T47D (cell line): ENCODE measurements around the gene THEM5.

Experiments used
- DNase-seq, 2 experiments: peaks; one replicate each; pipeline versions ENCODE4 v3.0.0 to v3.0.0-alpha.2; 2011 to 2012; ENCODE audit warnings: low read depth in 1 of 2, low spot score in 1 of 2
- JUND ChIP-seq: IDR thresholded peaks from 2 replicates; pipeline ENCODE4 v1.6.1; 2012; ENCODE audit warnings: low read depth
- in situ Hi-C: cut with HindIII; loops from 2 replicates; pipeline ENCODE4 v1.10.0; 2016; ENCODE audit warnings: low sequenced_read_pairs, low pct_unique_long_range_greater_than_20kb

The THEM5 gene

DNA sequence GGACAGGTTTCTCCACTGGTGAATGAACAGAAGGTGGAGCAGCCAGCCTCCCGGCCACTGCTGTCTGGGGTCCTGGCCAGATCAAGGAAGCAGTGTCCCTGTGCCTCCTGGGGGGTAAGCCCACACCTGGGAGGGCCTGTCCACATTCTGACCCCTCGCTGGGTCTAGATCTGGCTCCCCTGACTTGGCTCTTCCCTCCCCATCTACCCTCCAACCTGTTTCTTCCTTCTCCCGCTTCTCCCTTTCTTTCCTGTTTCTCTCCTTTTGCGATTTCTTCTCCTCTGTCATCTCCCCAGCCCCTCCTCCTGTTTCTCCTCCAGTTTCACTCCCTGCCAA is 22.3 kb downstream of the THEM5 start:
- in situ Hi-C loops: no loop called here
- no peak for TF ChIP-seq JUND
- DNase-seq: no peak

DNA sequence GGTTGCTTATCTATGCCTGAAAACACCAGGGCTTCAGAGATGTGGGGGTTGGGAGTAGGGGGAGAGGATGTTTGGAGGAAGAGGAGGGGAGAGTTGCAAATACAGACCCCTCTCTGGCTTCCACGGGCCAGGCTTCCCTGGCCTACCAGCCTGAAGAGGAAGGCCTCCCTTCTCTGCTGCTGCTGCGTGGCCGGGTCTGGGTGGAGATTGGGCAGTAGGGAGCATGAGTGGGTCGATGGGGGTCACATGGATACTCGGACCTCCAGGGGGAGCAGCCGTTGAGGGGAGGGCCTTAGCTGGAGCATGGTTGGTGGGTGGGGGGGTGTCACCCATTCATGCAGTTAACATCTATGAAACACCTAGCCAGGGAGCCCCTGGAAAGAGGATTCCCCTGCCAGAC is 23.5 kb downstream of the THEM5 start:
- DNase-seq: no peak
- TF ChIP-seq JUND: no peak
- in situ Hi-C loops: no loop called here

DNA sequence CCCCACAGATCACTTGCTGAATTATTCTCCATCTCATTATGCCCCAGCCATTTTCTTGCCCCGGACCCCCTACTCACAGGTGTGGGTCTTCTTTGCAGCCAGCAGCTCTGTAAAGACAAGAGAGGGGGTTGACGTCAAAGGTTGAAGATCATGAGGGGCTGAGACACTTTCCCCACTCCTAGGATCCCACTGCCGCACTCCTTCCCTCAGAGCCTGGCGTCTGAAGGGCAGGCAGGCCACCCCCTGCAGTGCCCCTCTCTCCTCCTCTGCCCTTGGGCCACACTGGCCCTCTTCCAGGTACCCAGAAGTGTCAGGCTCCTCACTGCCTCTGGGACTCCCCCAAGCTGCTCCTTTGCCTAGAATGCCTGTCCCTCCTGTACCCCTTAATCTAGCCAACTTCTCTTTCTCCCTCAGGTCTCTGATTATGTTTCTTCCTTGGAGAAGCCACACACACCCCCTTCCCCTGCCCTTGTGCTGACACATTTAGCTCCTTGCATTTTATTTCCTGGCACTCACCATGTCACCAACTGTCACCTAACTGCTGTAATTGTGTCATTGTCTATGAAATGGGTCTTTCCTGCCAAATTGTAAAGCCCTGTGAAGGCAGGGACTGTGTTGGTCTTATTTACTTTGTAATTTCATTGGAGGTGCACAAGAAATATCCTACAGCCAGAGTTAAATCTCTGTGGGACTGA is 24.0 kb downstream of the THEM5 start:
- TF ChIP-seq JUND: no peak
- in situ Hi-C loops: no loop called here
- no peak for DNase-seq

DNA sequence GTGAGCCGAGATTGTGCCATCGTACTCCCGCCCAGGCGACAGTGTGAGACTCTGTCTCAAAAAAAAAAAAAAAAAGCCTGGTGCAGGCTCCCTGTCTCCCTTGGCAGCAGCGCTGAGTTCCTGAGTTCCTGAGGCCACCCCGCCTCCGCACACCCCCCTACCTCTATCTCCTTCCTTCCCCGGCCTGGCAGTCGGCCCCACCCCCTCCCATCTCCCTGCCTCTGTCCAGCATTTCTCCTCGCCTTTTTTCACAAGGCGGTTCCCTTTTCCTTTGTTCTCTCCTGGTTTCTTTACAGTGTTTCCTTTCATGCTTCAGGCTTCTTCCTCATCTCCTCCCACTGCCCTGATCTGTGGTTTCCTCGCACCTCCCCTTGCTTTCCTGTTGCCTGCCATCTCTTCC is 24.6 kb downstream of the THEM5 start:
- peak in 1 of 2 experiments; percentile 63 for DNase-seq
- no peak for TF ChIP-seq JUND
- in situ Hi-C loops: no loop called here

DNA sequence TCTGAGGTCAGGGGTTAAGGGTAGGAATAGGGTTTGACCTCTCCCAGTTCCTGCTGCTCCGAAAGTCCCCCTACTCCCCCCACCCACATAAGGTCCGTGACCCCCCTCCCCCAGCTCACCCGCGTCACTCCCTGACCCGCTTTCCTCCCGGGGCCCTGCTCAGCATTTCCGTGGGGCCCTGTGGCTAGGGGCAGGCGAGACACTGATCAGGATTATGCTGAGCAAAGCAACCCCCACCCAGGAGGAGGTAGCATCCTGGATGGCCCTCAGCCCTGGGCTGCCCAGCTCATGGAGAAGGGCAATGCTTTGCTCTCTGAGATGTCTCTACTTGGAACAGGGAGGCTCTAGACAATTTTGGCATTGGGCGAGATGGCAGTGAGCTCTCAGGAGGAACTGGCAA is 25.7 kb downstream of the THEM5 start:
- no peak for TF ChIP-seq JUND
- in situ Hi-C loops: no loop called here
- DNase-seq: no peak

DNA sequence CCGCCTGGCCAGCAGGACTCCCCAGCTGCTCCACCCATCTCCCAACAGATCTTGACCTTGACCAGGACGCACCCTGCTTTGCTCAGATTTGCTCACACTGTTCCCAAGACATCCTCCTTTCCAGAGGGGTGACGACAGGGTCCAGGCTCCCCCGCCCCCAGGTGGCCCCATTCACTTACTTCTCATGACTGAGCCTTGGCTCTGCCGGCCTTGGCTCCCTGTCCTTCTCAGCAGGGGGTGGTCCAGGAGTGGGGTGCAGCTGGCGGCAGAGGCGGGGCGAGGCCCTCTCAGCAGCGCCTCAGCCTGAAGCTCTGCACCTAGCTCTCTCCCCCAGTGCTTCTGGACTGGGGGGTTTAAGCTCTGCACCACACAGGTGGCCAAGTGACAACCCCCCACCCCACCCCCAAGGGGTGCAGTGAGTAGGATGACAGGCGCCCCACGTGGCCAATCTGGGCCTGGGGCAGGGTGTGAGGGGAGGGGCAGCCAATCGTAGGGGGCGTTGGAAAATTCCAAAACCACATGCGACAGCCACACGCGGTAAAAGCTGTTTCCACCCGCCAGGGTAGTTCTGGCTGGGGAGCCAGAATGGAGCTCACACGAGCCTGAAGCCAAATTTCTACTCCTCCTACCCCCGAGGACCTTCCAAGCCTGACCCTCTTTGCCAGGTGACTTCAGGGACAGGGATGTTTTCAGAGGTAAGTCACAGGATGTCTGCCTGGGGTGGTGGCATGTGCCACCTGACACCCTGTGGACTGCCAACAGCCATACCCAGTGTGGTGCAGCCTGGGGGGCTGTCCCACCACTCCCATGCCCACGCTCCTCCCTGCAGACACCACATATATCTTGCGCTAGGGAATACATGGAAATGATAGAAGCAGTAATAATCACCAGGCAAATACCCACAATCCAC is 27.5 kb downstream of the THEM5 start:
- in situ Hi-C loops: no loop called here
- TF ChIP-seq JUND: no peak
- no peak for DNase-seq

DNA sequence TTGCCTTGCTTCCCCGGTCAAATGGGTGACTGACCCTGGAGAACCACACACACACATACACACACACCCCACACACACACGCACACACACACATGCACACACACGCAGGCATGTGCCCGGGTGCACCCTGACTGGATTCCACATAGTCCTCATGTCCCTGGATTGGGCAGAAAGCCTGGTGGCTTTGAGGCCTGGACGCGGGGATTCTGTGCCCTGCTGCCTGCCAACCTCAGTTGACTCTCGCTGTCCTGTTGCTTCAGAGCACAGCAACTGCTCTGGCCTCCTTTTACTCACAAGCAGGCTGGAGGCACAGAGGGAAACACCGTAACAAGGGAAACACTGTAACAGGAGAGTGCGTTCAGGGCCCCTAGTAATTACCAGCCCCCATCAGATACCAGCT is 28.3 kb downstream of the THEM5 start:
- no peak for DNase-seq
- no peak for TF ChIP-seq JUND
- in situ Hi-C loops: no loop called here

DNA sequence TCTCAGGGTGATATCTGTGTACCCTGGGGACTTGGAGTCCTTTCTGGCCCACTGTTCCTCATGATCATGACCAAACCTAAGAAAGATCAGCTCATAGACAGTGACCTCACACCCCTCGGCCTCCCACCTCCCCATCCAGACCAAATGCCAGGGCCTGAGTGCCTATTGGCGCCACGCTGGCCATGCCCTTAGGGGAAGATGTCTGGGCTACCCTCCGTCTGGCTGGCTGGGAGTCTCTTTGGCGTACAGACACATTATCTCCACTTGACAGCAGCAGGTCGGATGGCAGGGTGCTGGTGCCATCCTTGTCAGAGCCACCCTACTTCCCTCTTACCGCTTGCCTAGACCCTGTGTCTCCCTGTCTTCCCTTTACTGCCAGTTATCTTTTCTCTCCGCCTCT is 30.3 kb downstream of the THEM5 start:
- in situ Hi-C loops: no loop called here
- DNase-seq: no peak
- TF ChIP-seq JUND: no peak

DNA sequence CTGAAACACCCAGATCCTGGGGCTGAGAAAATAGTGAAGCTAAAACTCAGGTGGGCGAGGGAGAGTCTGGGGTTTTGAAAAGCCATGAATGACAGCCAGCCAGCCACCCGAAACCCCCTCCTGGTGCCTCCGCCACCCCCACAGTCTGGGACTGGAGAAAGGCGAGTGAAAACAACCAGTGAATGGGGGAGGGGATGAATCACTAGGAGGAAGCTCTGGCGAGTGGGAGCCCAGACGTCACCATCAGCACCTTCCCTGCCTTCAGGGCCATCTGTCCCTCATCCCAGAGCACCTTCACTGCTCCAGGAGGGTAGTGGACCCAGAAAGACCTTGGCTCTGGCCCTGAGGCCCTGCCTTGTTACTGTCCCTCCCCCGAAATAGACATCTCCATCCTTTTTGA is 31.1 kb downstream of the THEM5 start:
- no peak for DNase-seq
- in situ Hi-C loops: no loop called here
- no peak for TF ChIP-seq JUND

DNA sequence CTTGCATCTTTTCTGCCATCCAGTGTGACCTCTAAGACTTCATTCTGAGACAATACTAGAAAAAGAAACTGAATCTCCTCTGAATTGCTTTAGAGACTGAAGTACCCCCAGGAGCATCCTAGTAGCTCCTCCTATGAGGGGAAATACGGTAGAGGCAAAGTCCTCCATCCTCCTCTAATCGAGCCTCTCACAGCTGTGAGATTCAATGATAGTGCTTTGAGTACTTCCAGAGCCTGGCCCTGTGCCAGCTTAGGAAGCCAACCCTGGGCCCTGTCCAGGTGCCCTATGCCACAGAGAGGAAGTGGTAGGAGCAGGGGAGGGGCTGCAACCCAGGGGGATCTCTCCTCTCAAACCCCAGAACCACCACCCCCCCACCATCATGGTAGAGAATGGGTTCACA is 32.6 kb downstream of the THEM5 start:
- DNase-seq: no peak
- in situ Hi-C loops: no loop called here
- no peak for TF ChIP-seq JUND

DNA sequence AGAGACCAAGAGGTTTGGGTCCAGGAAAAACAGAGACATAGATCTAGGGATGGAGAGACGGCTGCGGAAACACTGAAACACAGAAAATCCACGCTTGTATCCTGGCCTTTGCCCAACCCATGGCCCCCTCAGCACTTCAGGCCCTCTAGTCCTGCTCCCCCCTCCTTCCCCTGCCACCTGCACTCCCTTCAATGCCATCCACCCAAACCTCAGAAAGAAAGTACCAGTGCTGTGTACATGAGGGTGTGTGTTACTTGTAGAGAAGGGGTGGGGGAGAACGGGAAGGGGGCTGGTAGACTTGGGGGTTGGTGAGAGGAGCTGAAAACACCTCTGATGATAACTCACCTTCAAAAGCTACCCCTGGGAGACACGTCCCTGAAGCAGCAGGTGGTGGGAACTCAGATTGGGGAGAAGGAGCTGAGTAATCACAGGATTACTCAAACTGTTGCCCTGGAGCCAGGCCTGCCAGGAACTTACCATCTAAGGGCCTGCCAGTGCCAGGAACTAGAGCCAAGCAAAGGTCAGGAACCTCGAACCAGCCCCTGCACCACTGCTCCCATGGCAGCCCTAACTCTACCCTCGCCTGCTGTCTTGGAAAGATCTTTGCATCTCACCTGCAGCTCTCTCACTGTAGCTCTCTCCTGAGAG is 33.4 kb downstream of the THEM5 start:
- TF ChIP-seq JUND: no peak
- in situ Hi-C loops: no loop called here
- DNase-seq: no peak

DNA sequence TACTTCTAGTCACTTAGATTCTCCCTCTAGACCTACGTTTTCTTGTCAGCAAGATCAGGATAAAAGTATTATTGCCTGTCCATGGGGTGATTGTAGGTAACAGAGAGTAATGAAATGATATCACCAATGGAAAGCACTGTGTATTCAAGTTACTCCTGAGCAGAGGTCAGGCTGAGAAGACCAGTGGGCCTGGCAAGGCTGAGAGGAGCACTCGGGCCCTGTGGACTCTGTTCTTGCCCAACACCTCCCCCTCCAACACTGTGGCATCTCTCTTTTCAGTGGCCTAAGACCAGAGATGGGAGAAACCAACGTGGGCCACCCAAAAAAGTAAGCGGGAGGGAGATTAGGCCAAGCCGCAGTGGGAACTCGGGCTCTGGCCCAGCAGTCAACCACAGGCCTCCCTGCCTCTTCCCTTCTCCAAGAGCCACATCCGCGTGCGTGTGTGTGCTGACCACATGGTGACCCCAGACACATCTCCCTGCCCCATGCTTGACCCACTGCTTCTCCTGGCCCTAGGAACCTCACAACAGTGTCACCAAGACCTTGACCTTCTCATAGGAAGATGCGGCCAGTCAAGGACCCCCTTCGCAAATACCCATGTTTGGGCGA is 34.2 kb downstream of the THEM5 start:
- in situ Hi-C loops: no loop called here
- no peak for DNase-seq
- TF ChIP-seq JUND: no peak

DNA sequence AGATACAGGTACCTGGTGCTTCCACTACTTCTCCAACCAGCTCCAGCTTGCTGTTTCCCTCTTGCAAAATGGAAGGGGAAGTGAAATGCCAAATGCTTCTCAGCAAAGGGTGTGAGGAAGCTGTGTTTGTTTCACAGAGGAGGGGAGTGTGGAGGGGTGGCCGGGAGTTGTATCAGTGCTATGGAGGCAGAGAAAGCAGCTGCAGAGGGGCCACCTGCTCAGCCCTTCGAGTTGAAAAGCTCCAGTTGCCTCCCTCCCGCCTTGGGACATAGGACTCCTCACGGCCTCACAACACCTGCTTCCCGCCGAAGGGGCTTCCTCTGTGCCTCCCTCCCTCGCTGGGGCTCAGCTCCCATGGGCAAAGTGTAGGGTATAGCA is 36.2 kb downstream of the THEM5 start:
- in situ Hi-C loops: no loop called here
- no peak for DNase-seq
- TF ChIP-seq JUND: no peak
